ENCODE measurements around the gene CRYGN.

- TF ChIP-seq CTCF (IDR thresholded peaks at IDR 0.05; ENCODE audit: low read length) (no peak), EZH2 (optimal IDR thresholded peaks at IDR 0.05; ENCODE audit: low read depth, low read length) (no peak), EZH2phosphoT487 (IDR thresholded peaks at IDR 0.05; ENCODE audit: low read length) (no peak)
Measured at GRCh38 chr7:151388007-151388297, 52.0 kb downstream of the CRYGN start.

Data from MM.1S (cell line).